Small intestine (tissue), 7 donors: Measurements from ENCODE around the gene NISCH. TPM values are rescaled to one million over a fixed set of nuclear protein-coding genes. Genes with fewer than 3 reads are reported as not detected.

Experiments used
- DNase-seq, 2 donors: peaks; one replicate each; pipeline versions ENCODE4 v3.0.0 to v3.0.0-alpha.2; 2013
- FAIRE-seq: peaks from 2 replicates; lab custom pipeline; 2012; peaks lifted over from hg19 to GRCh38; lab: Jason Lieb, UNC
- H3K27ac ChIP-seq, 3 donors: one replicate each; pipeline ENCODE4 v1.5.1; 2013; ENCODE audit warnings: low read length in 2 of 3, mild to moderate bottlenecking in 2 of 3, control low read depth in 1 of 3, inconsistent platforms in 1 of 3, low read depth in 1 of 3, moderate library complexity in 1 of 3
- H3K27me3 ChIP-seq, 3 donors: one replicate each; pipeline ENCODE4 v1.6.1; 2013; ENCODE audit warnings: low read length in 3 of 3, inconsistent platforms in 1 of 3; ENCODE audit not compliant: control insufficient read depth in 3 of 3, insufficient read depth in 3 of 3
- H3K36me3 ChIP-seq, 3 donors: one replicate each; pipeline ENCODE4 v1.6.1; 2013; ENCODE audit warnings: low read length in 3 of 3, inconsistent platforms in 1 of 3, low read depth in 1 of 3, mild to moderate bottlenecking in 1 of 3, moderate library complexity in 1 of 3; ENCODE audit not compliant: control insufficient read depth in 3 of 3, insufficient read depth in 2 of 3
- H3K4me1 ChIP-seq, 3 donors: one replicate each; pipeline ENCODE4 v1.6.1; 2013; ENCODE audit warnings: low read length in 2 of 3, inconsistent platforms in 1 of 3, low read depth in 1 of 3, mild to moderate bottlenecking in 1 of 3, moderate library complexity in 1 of 3; ENCODE audit not compliant: control insufficient read depth in 3 of 3, insufficient read depth in 2 of 3
- H3K4me3 ChIP-seq, 3 donors: one replicate each; pipeline ENCODE4 v1.5.1; 2013; ENCODE audit warnings: low read length in 3 of 3, control low read depth in 1 of 3, inconsistent platforms in 1 of 3, low read depth in 1 of 3, mild to moderate bottlenecking in 1 of 3, moderate library complexity in 1 of 3
- H3K9me3 ChIP-seq, 2 donors: one replicate each; pipeline ENCODE4 v1.6.1; 2013; ENCODE audit warnings: low read depth in 1 of 2, low read length in 1 of 2; ENCODE audit not compliant: control insufficient read depth in 2 of 2, insufficient read depth in 1 of 2
- WGBS, 3 donors: extraction: QIAGEN DNeasy Blood & Tissue Kit; methylation state at CpG; one replicate each; pipeline ENCODE4 v1.1.7; 2013; 5-methylcytosine and 5-hydroxymethylcytosine counted together
- polyA plus RNA-seq, 4 donors: library from polyadenylated mRNA; stranded (reverse) in 3 of 4; unstranded in 1 of 4; fragments of 200-250 nt in 3 of 4; fragments of 120-200 nt in 1 of 4; gene quantifications; one replicate each; pipeline versions ENCODE4 v1.2.1 to v1.2.3, GENCODE V29; 2013
- donor health status: healthy with polysubstance abuse.
- donor health status: control.
- donor health status: control.
- donor health status: Bipolar disorder and iron deficiency.
- donor health status: healthy.

The NISCH gene
- polyA plus RNA-seq, 4 donors: 25.9 to 78.1 (median 27.9) TPM

GRCh38 chr3:52469001-52469400 lies 13.6 kb downstream of the NISCH start:
- no peak for DNase-seq
- Histone ChIP-seq H3K4me1 (no peaks in the 10 kb centered on the region), H3K27ac (no peak overlapping the region), H3K27me3 (no peaks in the 10 kb centered on the region), H3K9me3 (no peaks in the 10 kb centered on the region), H3K36me3 (peaks cover 7 to 79% (median 10%) of the 10 kb centered on the region in 3 donors), H3K4me3 (no peak overlapping the region)
- no peak for FAIRE-seq
- WGBS, 3 donors: 80 to 92% (median 90%) methylated on average over 5 of the region's 5 CpGs

DNA sequence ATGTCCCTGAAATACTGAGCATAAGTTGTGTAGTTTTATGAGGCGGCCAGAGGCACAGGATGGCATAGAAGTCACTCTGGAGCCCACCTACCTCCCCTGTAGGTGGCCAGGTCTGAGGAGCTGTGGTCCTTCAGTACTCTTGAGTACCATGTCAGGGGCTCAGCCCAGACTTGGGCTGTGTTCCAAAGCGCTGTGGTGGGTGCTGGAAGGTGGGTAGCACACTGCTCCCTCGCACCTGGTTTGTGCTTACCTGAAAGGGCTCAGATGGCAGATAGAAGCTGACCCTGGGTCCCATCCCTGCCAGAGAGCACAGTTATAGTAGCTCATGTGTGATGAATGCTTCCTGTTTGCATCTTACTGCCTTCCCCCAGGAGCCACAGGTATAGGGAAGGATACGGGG lies 15.5 kb downstream of the NISCH start:
- H3K36me3 ChIP-seq: peaks cover 7 to 76% (median 10%) of the 10 kb centered on the region in 3 donors
- WGBS, 3 donors: 94 to 97% (median 97%) methylated on average over 4 of the region's 4 CpGs

DNA sequence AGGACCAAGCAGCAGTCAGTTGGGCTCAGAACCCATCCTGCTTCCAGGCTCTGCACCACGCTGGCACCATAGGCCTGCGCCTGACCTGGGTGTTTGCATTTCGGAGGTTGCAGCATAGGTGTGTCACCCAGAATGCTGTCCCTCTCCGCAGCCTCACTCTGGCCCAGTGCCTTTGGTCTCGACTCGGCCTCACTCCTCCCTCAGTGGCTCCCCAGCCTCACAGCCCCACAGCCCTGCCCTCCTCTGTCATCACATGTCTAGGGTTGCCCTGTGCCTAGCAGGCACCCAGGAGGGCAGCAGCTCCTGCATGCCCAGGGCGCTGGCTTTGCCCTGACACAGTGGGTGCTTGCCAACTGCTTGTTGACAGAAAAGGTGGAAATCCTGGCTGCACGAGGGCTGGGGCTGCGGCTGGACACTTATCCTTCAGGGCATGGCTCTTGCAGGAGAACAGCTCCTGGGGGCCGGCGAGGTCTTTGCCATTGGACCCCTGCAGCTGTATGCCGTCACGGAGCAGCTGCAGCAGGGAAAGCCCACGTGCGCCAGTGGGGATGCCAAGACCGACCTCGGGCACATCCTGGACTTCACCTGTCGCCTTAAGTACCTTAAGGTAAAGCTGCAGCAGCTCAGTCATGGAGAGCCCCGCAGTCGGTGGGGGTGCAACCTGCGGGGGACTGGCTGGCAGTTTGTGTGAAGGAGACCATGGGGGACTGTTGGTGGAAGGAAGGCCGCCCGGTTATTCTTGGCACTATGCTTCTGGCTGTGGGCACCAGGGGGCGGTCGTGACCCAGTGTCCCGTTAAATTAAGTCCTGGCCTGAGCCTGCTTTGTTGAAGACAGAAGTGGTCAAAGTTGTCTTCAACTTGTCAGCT lies 16.2 kb downstream of the NISCH start:
- no peak for FAIRE-seq
- H3K27me3 ChIP-seq: no peaks in the 10 kb centered on the region
- no peaks in the 10 kb centered on the region for H3K4me1 ChIP-seq
- no peak overlapping the region for H3K27ac ChIP-seq
- DNase-seq: peak in 1 of 2 donors; percentile 48
- H3K36me3 ChIP-seq: peaks cover 13 to 78% (median 14%) of the 10 kb centered on the region in 3 donors
- H3K9me3 ChIP-seq: no peaks in the 10 kb centered on the region
- no peak overlapping the region for H3K4me3 ChIP-seq
- 75 to 80% (median 75%) methylated on average over 26 of the region's 26 CpGs for WGBS, 3 donors

More for the DNA sequence above, 15.5 kb downstream of the NISCH start:
- no peaks in the 10 kb centered on the region for H3K4me1 ChIP-seq
- no peak overlapping the region for H3K4me3 ChIP-seq
- H3K27me3 ChIP-seq: no peaks in the 10 kb centered on the region
- FAIRE-seq: no peak
- H3K27ac ChIP-seq: no peak overlapping the region
- no peaks in the 10 kb centered on the region for H3K9me3 ChIP-seq
- no peak for DNase-seq

DNA sequence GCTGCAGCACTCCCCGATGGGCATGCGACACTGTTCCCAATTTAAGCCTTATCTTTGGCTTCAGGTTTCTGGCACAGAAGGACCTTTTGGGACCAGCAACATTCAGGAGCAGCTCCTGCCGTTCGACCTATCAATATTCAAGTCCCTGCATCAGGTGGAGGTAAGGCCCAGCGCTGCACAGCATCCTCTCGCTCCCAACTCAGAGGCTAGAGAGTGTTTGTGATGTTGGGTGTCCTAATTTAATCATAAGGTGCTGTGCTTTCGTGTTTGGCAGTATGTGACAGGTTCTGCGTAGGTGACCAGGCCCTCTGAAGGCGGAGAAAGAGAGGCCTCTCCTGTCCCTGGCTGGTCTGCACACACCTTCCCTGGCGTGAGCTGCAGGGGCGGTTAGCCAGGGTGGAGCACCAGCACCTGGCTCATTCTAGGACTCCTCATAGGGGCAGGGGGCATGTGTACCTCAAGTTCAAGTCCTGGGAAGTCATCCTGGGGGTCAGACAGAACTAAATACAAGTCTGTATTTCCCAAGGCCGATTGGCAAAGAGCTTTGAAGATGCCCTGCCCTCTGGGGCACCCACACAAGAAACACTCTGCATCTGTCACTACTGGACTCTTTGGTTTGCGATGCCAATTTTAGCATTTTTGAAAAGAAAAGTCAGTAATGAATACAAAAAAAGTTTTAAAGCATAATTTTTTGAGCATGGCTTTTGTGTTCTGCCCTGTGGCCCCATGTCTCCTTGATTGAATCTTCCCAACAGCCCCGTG lies 17.0 kb downstream of the NISCH start:
- DNase-seq (no peak), FAIRE-seq (no peak)
- no peak overlapping the region for H3K27ac ChIP-seq
- H3K9me3 ChIP-seq: no peaks in the 10 kb centered on the region
- WGBS, 3 donors: 81 to 85% (median 83%) methylated on average over 14 of the region's 14 CpGs
- no peaks in the 10 kb centered on the region for H3K4me1 ChIP-seq
- no peak overlapping the region for H3K4me3 ChIP-seq
- no peaks in the 10 kb centered on the region for H3K27me3 ChIP-seq
- peaks cover 13 to 81% (median 15%) of the 10 kb centered on the region in 3 donors for H3K36me3 ChIP-seq

DNA sequence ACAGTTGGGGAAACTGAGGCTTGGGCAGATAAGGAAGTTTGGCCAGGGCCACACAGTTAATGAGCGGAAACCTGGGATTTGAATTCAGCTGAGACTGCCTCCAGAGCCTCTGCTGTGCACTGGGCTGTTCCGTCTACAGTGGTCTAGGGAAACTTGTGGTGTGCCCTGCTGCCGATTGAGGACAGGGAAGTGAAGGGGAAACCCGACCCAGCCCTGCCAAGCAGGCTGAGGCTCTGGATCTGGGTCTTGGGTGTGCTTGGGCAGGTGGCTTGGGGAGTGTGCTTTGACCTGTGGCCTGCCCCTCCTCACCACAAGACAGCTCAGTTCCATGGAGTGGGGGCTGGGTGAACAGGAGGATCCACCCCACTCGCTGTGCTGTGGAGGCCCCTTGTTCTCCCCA lies 17.6 kb downstream of the NISCH start:
- Histone ChIP-seq H3K9me3 (no peaks in the 10 kb centered on the region), H3K27me3 (no peaks in the 10 kb centered on the region), H3K27ac (no peak overlapping the region), H3K4me1 (no peaks in the 10 kb centered on the region), H3K4me3 (no peak overlapping the region), H3K36me3 (peaks cover 17 to 82% (median 19%) of the 10 kb centered on the region in 3 donors)
- 73 to 86% (median 76%) methylated on average over 5 of the region's 5 CpGs for WGBS, 3 donors
- FAIRE-seq (no peak), DNase-seq (no peak)

DNA sequence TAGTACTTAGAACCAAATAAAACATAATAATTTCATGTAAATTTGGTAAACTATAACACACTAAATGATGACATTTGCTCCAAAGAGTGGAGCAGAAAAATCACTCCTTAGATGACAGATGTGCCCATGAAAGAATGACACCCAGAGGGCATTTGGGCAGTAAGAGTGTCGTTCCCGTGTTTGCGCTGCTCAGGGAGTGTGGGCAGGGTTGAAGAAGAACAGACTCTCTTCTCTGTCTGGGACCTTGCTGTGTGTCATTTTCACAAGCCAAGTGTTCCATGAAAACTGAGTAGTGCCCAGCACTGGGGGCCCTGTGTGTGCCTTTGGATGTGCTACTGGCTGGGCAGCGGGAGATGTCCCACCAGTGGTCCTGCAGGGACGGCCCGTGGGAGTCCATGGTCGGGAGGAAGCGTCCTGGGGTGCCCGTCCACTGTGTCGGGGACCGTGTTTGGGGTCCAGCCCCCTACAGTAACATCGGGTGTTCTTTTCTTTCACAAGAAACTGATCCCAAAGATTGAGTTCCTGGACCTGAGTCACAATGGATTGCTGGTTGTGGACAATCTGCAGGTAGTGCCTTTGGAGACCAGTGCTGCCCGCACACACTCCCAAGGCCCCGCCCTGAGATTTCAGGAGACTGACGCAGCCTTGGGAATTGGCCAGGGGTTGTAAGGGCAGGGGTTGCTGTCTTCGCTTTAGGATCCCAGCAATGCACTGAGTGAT lies 21.8 kb downstream of the NISCH start:
- H3K27ac ChIP-seq: no peak overlapping the region
- 94% methylated on average over 16 of the region's 16 CpGs for WGBS, 3 donors
- peaks cover 19 to 93% (median 40%) of the 10 kb centered on the region in 3 donors for H3K36me3 ChIP-seq
- H3K9me3 ChIP-seq: no peaks in the 10 kb centered on the region
- DNase-seq (no peak), FAIRE-seq (no peak)
- no peak overlapping the region for H3K4me3 ChIP-seq
- no peaks in the 10 kb centered on the region for H3K27me3 ChIP-seq
- H3K4me1 ChIP-seq: no peaks in the 10 kb centered on the region

DNA sequence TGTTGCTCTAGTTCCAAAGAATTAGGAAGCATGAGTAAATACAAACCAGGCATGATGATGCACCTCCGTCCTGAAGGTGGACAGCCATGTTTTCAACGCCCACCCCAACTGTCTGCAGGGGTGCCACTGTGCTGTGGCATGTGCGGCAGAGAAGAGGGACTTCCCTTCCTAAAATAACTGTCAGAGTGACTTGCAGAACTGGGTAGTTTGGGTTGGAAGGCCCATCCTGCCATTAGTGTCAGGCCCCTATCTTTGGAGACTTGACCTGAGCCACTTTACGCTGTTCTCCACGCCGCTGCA lies 22.3 kb downstream of the NISCH start:
- 94 to 99% (median 96%) methylated on average over 6 of the region's 6 CpGs for WGBS, 3 donors
- no peak overlapping the region for H3K4me3 ChIP-seq
- H3K9me3 ChIP-seq: no peaks in the 10 kb centered on the region
- no peak for FAIRE-seq
- no peaks in the 10 kb centered on the region for H3K4me1 ChIP-seq
- no peak overlapping the region for H3K27ac ChIP-seq
- DNase-seq: no peak
- H3K36me3 ChIP-seq: peaks cover 19 to 93% (median 37%) of the 10 kb centered on the region in 3 donors
- H3K27me3 ChIP-seq: no peaks in the 10 kb centered on the region
